GM21367 (cell line): ENCODE results near the gene NCOA3.
"Not testable (repeated sequence)": the region's sequence is repeated elsewhere in the genome, so short reads cannot be mapped to it uniquely, and the experiment has no call there.

Experiments
- ATAC-seq: cut with Tn5 transposase; IDR thresholded peaks from one replicate; pipeline ENCODE4 v1.9.1; 2021; ENCODE audit not compliant: unreplicated experiment

Gene NCOA3

DNA sequence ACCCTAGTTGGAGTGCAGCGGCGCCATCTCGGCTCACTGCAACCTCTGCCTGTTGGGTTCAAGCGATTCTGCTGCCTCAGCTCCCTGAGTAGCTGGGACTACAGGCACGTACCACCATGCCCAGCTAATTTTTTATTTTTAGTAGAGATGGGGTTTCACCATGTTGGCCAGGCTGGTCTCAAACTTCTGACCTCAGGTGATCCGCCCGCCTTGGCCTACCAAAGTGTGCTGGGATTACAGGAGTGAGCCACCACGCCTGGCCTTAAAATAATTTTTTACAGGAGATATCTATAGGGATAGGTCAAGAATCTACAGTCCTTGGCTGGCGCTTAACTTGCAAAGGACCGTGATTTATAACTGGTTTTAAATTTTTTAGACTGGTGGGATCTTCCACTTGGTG is 93.5 kb downstream of the NCOA3 start:
- ATAC-seq: not testable (repeated sequence)

GRCh38 chr20:47596003-47596571 is 94.4 kb downstream of the NCOA3 start:
- ATAC-seq: no peak

DNA sequence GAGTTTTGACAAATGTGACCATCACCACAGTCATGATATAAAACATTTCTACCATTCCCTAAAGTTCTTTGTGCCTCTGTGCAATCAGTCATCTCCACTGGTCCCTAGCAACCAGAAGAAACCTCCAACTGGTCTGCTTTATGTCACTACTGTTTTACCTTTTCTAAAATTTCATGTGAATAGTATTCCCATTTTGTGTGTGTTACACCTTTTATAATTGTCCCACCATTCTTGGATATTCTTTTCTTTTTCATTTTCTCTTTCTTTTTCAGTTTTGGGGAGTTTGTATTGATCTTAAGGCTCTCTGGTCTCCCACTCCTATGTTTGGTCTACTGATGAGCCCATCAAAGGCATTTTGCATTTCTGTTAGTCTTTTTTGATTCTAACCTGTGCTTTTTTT is 95.4 kb downstream of the NCOA3 start:
- no peak for ATAC-seq

DNA sequence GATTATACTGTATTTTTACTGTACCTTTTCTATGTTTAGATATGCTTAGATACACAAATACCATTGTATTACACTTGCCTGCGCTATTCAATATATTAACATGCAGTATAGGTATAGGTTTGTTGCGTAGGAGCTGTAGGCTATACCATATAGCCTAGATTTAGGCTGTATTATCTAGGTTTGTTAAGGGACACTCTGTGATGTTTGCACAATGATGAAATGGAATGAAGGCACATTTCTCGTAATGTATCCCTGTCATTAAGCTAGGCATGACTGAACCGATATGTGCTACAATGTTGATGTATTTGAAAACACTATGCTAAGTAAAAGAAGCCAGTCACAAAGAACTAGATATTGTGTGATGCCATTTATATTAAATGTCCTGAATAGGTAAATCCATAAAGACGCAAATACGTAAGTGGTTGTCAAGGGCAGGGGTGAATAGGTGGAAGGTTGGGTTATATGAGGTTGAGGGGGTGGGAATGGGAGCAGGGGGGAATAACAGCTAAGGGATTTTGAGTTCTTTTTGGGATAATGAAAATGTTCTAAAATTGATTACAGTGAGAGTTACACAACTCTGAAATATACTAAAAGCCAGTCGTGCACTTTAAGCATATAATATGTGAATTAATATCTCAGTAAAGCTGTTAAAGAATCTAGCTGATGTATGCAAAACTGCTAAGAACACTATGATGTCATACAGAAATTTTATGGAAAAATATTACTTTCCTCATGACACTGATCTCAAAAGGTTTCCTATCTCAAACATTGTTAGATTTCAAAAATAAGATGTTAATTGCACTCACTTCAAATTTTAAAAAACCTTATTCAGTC is 97.4 kb downstream of the NCOA3 start:
- ATAC-seq: no peak

DNA sequence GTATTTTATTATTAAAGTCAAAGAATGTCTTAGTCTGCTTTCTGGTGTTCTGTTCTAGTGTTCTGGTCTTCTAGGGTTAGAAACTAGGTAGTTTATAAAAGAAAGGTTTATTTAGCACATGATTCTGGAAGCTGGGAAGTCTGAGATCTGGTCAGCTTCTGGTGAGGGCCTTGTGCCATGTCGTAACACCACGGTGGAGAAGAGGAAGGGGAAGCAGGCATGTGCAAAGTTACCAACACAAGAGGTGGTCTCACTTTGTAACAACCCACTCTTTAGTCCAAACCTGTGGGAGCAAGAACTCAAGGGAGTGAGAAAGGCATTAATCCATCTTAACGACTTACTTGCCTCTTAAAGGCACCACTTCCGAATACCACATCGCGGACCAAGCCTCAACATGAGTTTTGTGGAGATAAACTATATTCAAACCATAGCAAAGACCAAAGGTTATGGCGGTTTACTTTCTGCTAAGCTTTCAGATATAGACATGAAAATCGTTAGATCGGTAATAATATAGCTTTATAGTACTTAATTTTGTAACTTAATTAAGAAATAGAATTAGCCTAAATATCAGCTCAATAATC is 99.4 kb downstream of the NCOA3 start:
- ATAC-seq: no peak

GRCh38 chr20:47603260-47603659 is 101.6 kb downstream of the NCOA3 start:
- no peak for ATAC-seq

DNA sequence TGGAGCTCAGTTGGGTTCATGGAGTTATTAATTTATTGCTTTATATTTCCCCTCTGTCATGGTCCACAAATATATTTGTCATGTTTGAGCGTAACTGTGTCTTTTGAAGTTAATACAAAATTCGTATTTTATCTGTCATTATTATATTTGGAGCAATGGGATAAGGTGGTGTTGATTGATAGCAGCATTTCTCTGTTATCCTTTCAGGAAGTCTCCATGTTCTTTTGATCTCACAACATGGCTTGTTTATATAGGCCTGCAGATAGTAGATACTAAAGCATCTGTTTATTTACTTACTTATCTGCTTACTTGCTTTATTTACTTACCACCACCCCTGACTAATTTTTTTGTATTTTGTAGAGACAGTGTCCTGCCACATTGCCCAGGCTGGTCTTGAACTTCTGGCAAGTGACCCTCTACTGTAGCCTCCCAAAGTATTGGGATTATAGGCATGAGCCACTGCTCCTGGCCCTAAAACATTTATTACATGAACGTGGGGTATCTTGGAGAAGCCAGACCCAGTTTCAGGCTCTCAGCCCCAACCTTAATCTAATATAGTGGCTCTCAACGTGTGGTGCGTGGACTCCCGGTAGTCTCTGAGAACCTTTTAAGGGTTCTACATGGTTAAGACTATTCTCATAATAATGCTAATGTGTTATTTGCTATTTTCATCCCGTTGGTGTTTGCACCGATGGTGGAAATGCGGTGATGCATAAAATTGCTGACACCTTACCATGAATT is 104.2 kb downstream of the NCOA3 start:
- no peak for ATAC-seq

GRCh38 chr20:47606414-47606982 is 104.8 kb downstream of the NCOA3 start:
- ATAC-seq: no peak

DNA sequence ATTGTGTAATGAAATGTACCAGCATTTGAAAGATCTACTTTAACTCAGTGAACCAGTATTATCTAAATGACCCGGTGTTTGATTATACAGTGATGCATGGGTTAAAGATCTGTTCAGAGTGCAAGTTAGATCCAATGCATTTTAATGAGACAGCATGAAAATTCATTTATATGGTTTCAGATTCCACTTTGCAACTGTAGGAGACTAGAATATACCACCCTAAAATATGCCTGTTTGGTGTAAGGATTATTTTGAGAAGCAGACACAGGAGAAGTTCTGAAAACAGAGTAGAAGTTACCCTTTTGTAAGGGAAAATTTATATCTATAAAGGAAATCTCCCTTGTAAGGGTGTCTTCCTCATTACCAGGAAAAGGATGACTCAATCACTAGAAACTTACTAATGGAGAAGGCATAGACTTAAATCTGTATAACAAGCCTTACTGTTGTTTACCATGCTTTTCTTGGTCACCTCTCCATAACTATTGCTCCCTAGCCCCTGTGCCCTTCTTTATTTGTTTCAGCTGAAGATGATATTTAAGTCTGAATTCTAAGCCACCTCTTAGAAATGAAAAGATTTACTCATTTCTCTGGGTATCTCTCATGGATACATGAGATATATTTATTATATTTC is 105.4 kb downstream of the NCOA3 start:
- ATAC-seq: no peak

DNA sequence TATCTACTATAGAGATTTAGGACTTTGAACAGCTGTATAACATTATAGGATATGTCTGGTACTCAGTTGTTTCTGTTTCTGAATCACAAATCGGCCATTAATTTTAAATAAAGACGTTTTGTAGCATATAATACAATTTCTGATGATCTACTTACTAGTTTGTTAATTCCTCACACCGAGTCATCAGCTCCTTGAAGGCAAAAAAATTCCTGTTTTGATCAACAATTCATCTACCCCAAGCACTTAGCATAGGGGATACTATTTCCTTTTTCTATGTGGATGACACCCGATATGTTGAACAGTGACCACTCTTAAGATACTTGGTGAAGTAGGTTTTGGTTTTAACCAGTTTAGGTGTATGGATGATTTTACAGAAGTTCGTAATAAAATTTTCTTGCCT is 107.3 kb downstream of the NCOA3 start:
- ATAC-seq: no peak

GRCh38 chr20:47610247-47610944 is 108.7 kb downstream of the NCOA3 start:
- no peak for ATAC-seq

GRCh38 chr20:47610945-47611250 is 109.2 kb downstream of the NCOA3 start:
- no peak for ATAC-seq

- ATAC-seq: no peak
Observed at GRCh38 chr20:47611785-47612184, 110.1 kb downstream of the NCOA3 start.

DNA sequence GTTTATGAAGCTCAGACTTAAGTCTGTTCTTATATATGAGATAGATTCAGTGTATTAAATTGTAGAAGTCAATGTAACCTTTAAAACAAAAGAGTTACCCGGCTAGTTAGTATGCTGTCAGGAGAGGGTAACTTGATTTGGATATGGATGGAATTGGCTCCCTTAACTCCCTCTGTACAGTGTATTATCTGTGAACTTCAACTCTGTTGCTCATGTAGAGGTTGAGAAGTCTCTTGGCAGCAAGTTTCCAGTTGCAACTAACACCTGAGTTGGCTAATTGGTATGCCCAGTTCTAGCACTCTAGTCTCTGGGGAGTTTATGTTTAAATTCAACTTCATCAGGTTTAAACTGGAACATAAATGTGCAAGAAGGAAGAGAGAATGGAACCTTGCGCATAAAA is 111.0 kb downstream of the NCOA3 start:
- ATAC-seq: no peak

DNA sequence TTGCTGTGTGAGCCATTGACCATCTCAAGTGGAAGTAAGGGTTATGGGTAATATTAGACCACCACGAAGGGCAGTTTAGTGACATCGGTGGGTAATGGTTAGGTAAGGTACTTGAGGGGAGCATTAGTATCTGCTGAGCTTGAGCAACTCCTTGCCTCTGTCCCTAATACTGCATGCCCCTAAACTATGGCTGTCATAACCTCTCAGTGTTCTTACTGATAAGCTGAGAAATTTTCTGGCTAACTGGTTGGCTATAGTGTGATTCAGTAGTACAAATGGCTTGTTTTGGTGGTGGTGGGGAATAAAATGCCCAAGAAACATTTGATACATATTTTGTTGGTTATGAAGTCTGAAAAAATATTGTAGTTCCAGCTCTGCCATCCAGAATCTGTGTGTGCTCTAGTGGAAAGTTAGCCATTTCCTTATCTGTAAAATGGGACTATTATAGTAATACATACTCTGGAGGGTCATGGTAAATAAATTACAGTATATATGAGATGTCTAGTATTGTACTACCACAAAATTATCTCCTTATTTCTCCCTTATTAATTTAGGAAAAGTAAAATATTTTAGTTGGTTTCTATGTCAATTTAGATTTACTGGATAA is 113.1 kb downstream of the NCOA3 start:
- ATAC-seq: no peak

DNA sequence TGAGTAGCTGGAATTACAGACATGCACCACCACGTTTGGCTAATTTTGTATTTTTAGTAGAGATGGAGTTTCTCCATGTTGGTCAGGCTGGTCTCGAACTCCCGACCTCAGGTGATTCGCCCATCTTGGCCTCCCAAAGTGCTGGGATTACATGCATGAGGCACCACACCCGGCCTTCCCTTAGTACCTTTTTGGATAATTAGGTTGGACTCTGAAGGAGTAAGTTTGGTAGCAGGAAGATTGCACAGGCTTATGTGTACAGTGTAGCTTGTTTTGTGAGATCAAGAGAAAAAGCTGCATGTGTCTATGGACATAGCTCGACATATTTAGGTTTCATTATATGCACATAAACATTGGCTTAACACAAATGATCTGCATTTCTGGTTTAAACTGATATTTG is 116.8 kb downstream of the NCOA3 start:
- no peak for ATAC-seq

DNA sequence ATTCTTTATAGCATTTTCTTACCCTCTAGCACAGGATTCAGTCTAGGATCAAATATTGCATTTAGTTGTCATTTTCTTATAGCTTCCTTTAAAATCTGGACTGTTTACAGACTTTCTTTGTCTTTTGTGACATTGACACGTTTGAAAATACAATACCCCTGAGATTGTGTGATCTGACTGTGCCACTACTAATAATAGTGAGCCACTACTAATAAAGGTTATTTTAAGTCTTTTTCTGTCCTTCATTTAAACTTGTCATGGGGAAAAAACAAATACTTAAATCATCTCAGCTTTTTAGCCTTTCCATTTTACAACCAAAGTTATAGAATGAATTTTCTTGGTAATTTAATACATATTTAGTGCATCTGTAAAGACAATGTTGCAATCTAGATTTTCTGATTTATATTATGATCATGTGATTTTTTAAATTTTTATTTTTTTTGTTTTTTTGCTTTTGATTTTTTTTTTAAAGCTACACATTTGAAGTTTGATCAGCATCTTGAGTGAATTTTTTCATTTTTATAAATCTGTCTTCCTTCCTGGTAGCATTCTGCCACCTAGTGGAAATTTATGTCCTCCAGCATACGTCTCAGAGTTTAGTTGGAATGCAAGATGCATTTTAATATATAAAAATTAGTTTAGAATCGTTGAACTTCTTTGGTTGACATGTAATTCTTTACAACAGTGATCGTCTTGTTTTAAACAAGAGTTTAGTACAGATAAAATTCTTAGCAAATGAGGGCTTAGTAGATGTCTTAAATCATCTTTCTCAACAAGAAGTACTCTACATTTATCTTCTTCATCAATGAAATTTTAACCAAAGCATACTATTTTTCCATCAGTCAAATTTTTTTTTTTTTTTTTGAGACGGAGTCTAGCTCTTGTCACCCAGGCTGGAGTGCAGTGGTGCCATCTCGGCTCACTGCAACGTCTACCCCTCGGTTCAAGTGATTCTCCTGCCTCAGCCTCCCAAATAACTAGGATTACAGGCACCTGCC is 119.4 kb downstream of the NCOA3 start:
- ATAC-seq: no peak

DNA sequence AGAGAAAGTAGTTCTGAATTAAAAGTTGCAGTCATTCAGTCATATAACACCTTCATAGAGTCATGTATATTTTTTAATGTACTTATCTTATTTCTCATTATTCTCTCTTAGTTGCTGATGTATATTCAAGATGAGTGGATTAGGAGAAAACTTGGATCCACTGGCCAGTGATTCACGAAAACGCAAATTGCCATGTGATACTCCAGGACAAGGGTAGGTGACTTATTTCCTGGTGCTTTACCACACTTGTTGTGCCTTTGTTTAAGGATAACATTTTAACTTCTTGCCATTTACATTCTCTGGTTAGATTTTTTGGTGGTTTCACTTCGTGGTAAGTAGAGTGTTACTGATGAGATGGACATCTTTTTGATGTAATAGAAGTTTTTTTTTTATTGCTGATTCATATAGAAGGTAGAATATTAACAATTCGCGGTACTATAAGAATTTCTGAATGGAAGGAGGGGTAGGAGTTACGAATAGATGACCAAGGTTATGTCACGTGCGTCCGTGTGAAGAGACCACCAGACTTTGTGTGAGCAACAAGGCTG is 120.5 kb downstream of the NCOA3 start:
- no peak for ATAC-seq

- no peak for ATAC-seq
Observed at GRCh38 chr20:47623206-47623605, 121.5 kb downstream of the NCOA3 start.
